A673 (cell line): ENCODE results near the gene ZBTB8A. TPM values are rescaled to one million over a fixed set of nuclear protein-coding genes. Genes with fewer than 3 reads are reported as not detected.
"Not testable (repeated sequence)": the region's sequence is repeated elsewhere in the genome, so short reads cannot be mapped to it uniquely, and the experiment has no call there.

Experiments used
- BruUV-seq: library from RNA; stranded (reverse); fragments of 400-500 nt; replicated peaks from 2 replicates; lab custom pipeline; 2021; lab: Mats Ljungman, UMichigan
- CTCF ChIA-PET: fragments of 300-600 bp; sonication (Branson Sonifier 250); formaldehyde crosslinking; loops from one replicate; lab custom pipeline; 2022; ENCODE audit warnings: antibody characterized with exemption; lab: Charles Lee
- POLR2A ChIA-PET: fragments of 300-600 bp; sonication (Branson Sonifier 250); formaldehyde crosslinking; loops from one replicate; lab custom pipeline; 2022; ENCODE audit warnings: antibody characterized with exemption; ENCODE audit not compliant: low non-redundant PET; lab: Charles Lee
- DNase-seq: peaks from one replicate; pipeline ENCODE4 v3.0.0-alpha.2; 2015; ENCODE audit warnings: low spot score
- H3K27ac ChIP-seq: fragments of 200-600 bp; sonication (generic); 2 replicates; pipeline ENCODE4 v1.5.1; 2016; ENCODE audit warnings: mixed run types, low read depth, mild to moderate bottlenecking, mixed read lengths, antibody characterized with exemption, low read length; ENCODE audit not compliant: poor library complexity, severe bottlenecking
- H3K27me3 ChIP-seq: fragments of 200-600 bp; sonication (generic); replicated peaks from 2 replicates; pipeline ENCODE4 v1.6.1; 2017; ENCODE audit warnings: mixed run types, low read depth, mild to moderate bottlenecking, mixed read lengths, antibody characterized with exemption, low read length; ENCODE audit not compliant: insufficient read depth, poor library complexity
- H3K36me3 ChIP-seq: fragments of 200-600 bp; sonication (generic); 2 replicates; pipeline ENCODE4 v1.6.1; 2016; ENCODE audit warnings: mixed run types, mild to moderate bottlenecking, mixed read lengths, antibody characterized with exemption, low read length; ENCODE audit not compliant: insufficient read depth, poor library complexity, severe bottlenecking
- H3K4me1 ChIP-seq: fragments of 200-600 bp; sonication (generic); 2 replicates; pipeline ENCODE4 v1.6.1; 2017; ENCODE audit warnings: mixed run types, mild to moderate bottlenecking, mixed read lengths, antibody characterized with exemption, low read length; ENCODE audit not compliant: insufficient read depth, poor library complexity, severe bottlenecking
- H3K4me3 ChIP-seq: fragments of 200-600 bp; sonication (generic); 2 replicates; pipeline ENCODE4 v1.5.1; 2016; ENCODE audit warnings: low read depth, mixed run types, mild to moderate bottlenecking, mixed read lengths, low read length; ENCODE audit not compliant: poor library complexity, severe bottlenecking
- H3K9me3 ChIP-seq: fragments of 200-600 bp; sonication (generic); 2 replicates; pipeline ENCODE4 v1.6.1; 2016; ENCODE audit warnings: mixed run types, low read depth, mild to moderate bottlenecking, mixed read lengths, antibody characterized with exemption, low read length; ENCODE audit not compliant: poor library complexity, severe bottlenecking
- CTCF ChIP-seq: fragments of 300-800, 200-600 bp; sonication (generic); conservative IDR thresholded peaks from 2 replicates; pipeline ENCODE4 v1.5.1; 2017; ENCODE audit warnings: low read depth, mild to moderate bottlenecking, antibody characterized with exemption, low read length, moderate library complexity, mixed read lengths
- EZH2 ChIP-seq: fragments of 200-600 bp; sonication (generic); IDR thresholded peaks from 2 replicates; pipeline ENCODE4 v1.6.1; 2017; ENCODE audit warnings: borderline replicate concordance, low read depth, mild to moderate bottlenecking, mixed read lengths, antibody characterized with exemption, low read length; ENCODE audit not compliant: poor library complexity, severe bottlenecking
- intact Hi-C: fragments of 100-400 bp; cut with micrococcal nuclease; formaldehyde crosslinking; loops from one replicate; pipeline ENCODE4 v1.10.0; 2022; ENCODE audit not compliant: unreplicated experiment
- total RNA-seq: library from RNA; stranded (reverse); gene quantifications from 2 replicates; pipeline ENCODE4 v1.2.3, GENCODE V29; 2021

The ZBTB8A gene
- total RNA-seq, 1 experiment from 2014 or later, result 6.4 TPM

GRCh38 chr1:32521165-32521564 is 18.1 kb upstream of the ZBTB8A start:
- Histone ChIP-seq H3K4me3 (peak overlapping the region; percentile 41), H3K27ac (no peak overlapping the region), H3K27me3 (no peaks in the 10 kb centered on the region), H3K4me1 (no peaks in the 10 kb centered on the region), H3K36me3 (no peaks in the 10 kb centered on the region), H3K9me3 (no peaks in the 10 kb centered on the region)
- POLR2A ChIA-PET, result no interaction called here
- no peak for TF ChIP-seq CTCF
- TF ChIP-seq EZH2, result no peak
- intact Hi-C loops, result loop anchor here (10.0 kb wide), 1 partner anchor 134 kb away; the partner anchor contains the start of genes RBBP4 and ZBTB8OS
- no TSS peak for BruUV-seq
- DNase-seq, result no peak
- CTCF ChIA-PET, result interaction anchor here (0.6 to 1.3 kb wide), 34 partner anchors 15 to 820 kb away, joined by 3 to 46 read pairs (median 6); partner anchors contain the start of genes RBBP4 and ZBTB8OS

- Histone ChIP-seq H3K27ac (no peak overlapping the region), H3K4me3 (no peak overlapping the region), H3K9me3 (no peaks in the 10 kb centered on the region), H3K27me3 (no peaks in the 10 kb centered on the region), H3K4me1 (no peaks in the 10 kb centered on the region), H3K36me3 (no peaks in the 10 kb centered on the region)
- no TSS peak for BruUV-seq
- POLR2A ChIA-PET, result interaction anchor here (0.7 kb wide), 1 partner anchor 17 kb away, joined by 19 read pairs; no protein-coding TSS in a partner anchor
- TF ChIP-seq EZH2, result no peak
- TF ChIP-seq CTCF, result no peak
- intact Hi-C loops, result loop anchor here (10.0 kb wide), 1 partner anchor 130 kb away; the partner anchor contains the start of genes RBBP4 and ZBTB8OS
- no peak for DNase-seq
- CTCF ChIA-PET, result no interaction called here
Observed at GRCh38 chr1:32525053-32525452, 14.2 kb upstream of the ZBTB8A start.

- H3K27ac ChIP-seq, result no peak overlapping the region
- H3K27me3 ChIP-seq, result no peaks in the 10 kb centered on the region
- CTCF ChIA-PET, result no interaction called here
- H3K36me3 ChIP-seq, result no peaks in the 10 kb centered on the region
- no TSS peak for BruUV-seq
- H3K4me1 ChIP-seq, result no peaks in the 10 kb centered on the region
- H3K4me3 ChIP-seq, result no peak overlapping the region
- no peak for TF ChIP-seq EZH2
- TF ChIP-seq CTCF, result no peak
- POLR2A ChIA-PET, result interaction anchor here (0.7 kb wide), 1 partner anchor 16 kb away, joined by 19 read pairs; no protein-coding TSS in a partner anchor
- DNase-seq, result no peak
- intact Hi-C loops, result loop anchor here (10.0 kb wide), 1 partner anchor 129 kb away; the partner anchor contains the start of genes RBBP4 and ZBTB8OS
- H3K9me3 ChIP-seq, result no peaks in the 10 kb centered on the region
Observed at GRCh38 chr1:32525661-32526444, 13.4 kb upstream of the ZBTB8A start.

- CTCF ChIA-PET, H3K27ac ChIP-seq, POLR2A ChIA-PET, H3K4me1 ChIP-seq, H3K36me3 ChIP-seq, H3K4me3 ChIP-seq, H3K9me3 ChIP-seq, DNase-seq, BruUV-seq, H3K27me3 ChIP-seq: not testable (repeated sequence)
- intact Hi-C loops, result loop anchor here (10.0 kb wide), 1 partner anchor 126 kb away; the partner anchor contains the start of genes RBBP4 and ZBTB8OS
Observed at GRCh38 chr1:32528550-32528949, 10.7 kb upstream of the ZBTB8A start.
